ENCODE results near the gene HSPA4L. TPM values are rescaled to one million over a fixed set of nuclear protein-coding genes. Genes with fewer than 3 reads are reported as not detected.

The HSPA4L gene
- polyA plus RNA-seq, 1 experiment, result 4.9 TPM

DNA sequence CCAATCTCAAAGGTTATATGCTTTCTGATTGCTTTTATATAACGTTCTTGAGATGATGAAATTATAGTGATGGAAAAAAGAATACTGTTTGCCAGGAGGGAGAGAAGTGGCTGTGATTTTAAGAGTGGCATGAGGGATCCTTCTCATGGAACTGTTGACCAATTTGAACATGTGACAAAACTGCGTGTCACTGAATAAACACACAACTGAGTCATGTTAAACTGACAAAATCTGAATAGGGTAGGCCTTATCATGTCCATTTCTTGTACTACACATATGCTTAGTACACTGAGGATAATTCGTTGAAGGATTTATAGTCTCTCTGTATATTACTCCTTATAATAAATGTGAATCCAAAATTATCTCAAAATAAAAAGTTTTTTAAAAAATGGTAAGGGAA lies 22.2 kb upstream of the HSPA4L start:
- Histone ChIP-seq H3K27me3 (ENCODE audit: control insufficient read depth, insufficient read depth, low read length) (no peaks in the 10 kb centered on the region), H3K9me3 (ENCODE audit: control insufficient read depth, insufficient read depth, low read length) (no peaks in the 10 kb centered on the region), H3K4me3 (ENCODE audit: low read depth, low read length) (no peak overlapping the region), H3K27ac (ENCODE audit: low read depth, low read length) (no peak overlapping the region)
- CTCF ChIA-PET, result no interaction called here
- TF ChIP-seq, protein P1, sequence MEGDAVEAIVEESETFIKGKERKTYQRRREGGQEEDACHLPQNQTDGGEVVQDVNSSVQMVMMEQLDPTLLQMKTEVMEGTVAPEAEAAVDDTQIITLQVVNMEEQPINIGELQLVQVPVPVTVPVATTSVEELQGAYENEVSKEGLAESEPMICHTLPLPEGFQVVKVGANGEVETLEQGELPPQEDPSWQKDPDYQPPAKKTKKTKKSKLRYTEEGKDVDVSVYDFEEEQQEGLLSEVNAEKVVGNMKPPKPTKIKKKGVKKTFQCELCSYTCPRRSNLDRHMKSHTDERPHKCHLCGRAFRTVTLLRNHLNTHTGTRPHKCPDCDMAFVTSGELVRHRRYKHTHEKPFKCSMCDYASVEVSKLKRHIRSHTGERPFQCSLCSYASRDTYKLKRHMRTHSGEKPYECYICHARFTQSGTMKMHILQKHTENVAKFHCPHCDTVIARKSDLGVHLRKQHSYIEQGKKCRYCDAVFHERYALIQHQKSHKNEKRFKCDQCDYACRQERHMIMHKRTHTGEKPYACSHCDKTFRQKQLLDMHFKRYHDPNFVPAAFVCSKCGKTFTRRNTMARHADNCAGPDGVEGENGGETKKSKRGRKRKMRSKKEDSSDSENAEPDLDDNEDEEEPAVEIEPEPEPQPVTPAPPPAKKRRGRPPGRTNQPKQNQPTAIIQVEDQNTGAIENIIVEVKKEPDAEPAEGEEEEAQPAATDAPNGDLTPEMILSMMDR (IDR thresholded peaks at IDR 0.05; ENCODE audit: low read depth, low read length), result no peak
- POLR2A ChIA-PET, result no interaction called here
- no peak for DNase-seq (ENCODE audit: low read depth, low spot score)

DNA sequence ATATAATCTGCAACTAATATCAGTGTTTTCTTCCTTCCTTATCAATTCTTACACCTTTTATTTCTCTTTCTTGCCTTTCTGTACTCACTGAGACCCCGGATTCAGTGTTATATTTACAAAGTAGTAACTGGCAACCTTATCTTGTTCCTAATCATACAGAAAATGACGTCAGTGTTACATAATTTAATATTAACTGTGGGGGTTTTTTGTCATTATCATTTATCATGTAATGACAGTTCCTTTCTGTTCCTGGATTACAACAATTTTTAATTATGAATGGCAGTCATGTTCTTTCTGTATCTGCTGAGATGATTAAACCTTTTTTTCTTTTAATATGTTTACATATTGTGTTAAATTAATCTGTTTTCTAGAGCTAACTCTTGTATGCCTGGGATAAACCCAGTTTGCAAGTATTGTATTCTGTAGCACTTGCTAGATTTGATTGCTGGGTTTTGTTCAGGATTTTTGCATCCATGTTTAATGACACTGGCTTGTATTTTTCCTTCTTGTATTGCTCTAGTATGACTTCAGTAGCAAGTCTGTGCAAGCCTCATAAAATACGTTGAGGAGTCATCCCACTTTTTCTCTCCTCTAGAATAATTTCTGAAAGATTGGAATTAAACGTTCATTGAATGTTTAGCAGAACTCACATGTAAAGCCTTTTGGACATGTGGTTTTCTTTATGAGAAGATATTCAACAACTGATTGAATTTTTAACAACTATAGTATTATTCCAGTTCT lies 10.4 kb upstream of the HSPA4L start:
- Histone ChIP-seq H3K9me3 (ENCODE audit: control insufficient read depth, insufficient read depth, low read length) (no peaks in the 10 kb centered on the region), H3K27ac (ENCODE audit: low read depth, low read length) (no peak overlapping the region), H3K4me3 (ENCODE audit: low read depth, low read length) (no peak overlapping the region), H3K27me3 (ENCODE audit: control insufficient read depth, insufficient read depth, low read length) (no peaks in the 10 kb centered on the region)
- DNase-seq (ENCODE audit: low read depth, low spot score), result no peak
- CTCF ChIA-PET, result no interaction called here
- TF ChIP-seq, protein P1 (IDR thresholded peaks at IDR 0.05; ENCODE audit: low read depth, low read length), result no peak
- POLR2A ChIA-PET, result no interaction called here

DNA sequence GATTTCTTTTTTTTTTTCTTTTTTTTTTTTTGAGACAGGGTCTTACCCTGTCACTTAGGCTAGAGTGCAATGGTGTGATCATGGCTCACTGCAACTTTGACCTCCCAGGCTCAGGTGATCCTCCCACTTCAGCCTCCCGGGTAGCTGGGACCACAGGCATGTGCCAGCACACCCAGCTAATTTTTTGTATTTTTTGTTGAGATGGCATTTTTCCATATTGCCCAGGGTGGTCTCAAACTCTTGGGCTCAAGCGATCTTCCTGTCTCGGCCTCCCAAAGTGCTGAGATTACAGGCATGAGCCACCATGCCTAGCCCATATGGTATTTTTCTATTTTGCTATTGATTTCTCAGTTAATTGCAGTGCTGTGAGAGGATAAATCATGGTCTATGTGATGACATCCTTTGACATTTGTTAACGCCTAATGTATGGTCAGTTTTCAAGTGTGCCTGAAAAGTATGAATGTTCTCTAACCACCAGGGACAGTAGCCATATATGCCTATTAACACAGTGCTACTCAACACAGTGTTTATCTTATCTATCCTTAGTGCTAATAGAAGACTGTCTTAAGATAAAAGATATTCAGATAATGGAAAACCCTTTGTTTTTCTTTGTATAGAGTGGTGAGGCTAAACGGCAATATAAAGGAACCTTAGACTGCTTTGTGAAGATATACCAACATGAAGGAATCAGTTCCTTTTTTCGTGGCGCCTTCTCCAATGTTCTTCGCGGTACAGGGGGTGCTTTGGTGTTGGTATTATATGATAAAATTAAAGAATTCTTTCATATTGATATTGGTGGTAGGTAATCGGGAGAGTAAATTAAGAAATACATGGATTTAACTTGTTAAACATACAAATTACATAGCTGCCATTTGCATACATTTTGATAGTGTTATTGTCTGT lies 9.1 kb upstream of the HSPA4L start:
- CTCF ChIA-PET, result no interaction called here
- H3K9me3 ChIP-seq (ENCODE audit: control insufficient read depth, insufficient read depth, low read length), result no peaks in the 10 kb centered on the region
- no peak overlapping the region for H3K27ac ChIP-seq (ENCODE audit: low read depth, low read length)
- POLR2A ChIA-PET, result no interaction called here
- TF ChIP-seq, protein P1 (IDR thresholded peaks at IDR 0.05; ENCODE audit: low read depth, low read length), result no peak
- no peak for DNase-seq (ENCODE audit: low read depth, low spot score)
- H3K4me3 ChIP-seq (ENCODE audit: low read depth, low read length), result no peak overlapping the region
- no peaks in the 10 kb centered on the region for H3K27me3 ChIP-seq (ENCODE audit: control insufficient read depth, insufficient read depth, low read length)

DNA sequence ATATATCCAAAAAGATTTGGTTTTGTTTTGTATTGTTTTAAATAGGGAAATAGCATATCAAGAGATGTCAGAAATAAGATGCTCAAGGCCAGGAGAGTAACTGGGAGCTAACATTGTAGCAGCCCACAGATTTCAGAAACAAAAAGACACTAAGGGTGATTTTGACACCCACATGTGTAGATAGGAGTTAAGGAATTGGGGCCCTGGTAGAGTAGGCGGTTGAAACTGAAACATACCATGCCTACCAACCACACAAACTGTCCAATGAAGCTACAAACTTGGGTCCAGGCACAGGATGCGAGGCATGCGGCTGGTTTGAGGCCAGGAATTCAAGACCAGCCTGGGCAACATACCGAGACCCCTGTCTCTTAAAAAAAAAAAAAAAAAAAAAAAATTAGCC lies 6.3 kb upstream of the HSPA4L start:
- no peak overlapping the region for H3K4me3 ChIP-seq (ENCODE audit: low read depth, low read length)
- H3K27ac ChIP-seq (ENCODE audit: low read depth, low read length), result no peak overlapping the region
- no peaks in the 10 kb centered on the region; the same call in 1 of the 2 replicates for H3K9me3 ChIP-seq (ENCODE audit: control insufficient read depth, insufficient read depth, low read length)
- CTCF ChIA-PET, result interaction anchor here (0.6 to 2.2 kb wide), 2 partner anchors 43 to 100 kb away, joined by 3 to 16 read pairs; no protein-coding TSS in a partner anchor
- H3K27me3 ChIP-seq (ENCODE audit: control insufficient read depth, insufficient read depth, low read length), result peaks cover 4% of the 10 kb centered on the region
- no peak for DNase-seq (ENCODE audit: low read depth, low spot score)
- TF ChIP-seq, protein P1 (IDR thresholded peaks at IDR 0.05; ENCODE audit: low read depth, low read length), result no peak
- POLR2A ChIA-PET, result no interaction called here

DNA sequence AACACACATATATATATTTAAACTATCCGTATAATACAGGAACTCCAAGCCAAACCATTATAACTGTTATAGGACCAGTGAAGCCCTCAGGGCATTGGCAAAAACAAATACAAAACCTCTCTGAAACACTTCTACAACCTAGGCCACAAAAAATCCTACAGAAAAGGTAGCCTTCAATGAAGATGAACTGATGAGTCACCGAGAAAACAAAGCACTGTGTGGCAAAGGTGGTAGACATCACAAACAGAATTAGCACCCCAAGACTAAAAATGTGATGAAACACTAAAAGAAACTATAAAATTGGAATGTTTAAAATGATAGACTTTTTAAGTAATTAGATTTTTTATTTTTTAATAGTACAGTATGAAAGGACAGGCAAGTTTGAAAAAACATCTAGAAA lies 5.5 kb upstream of the HSPA4L start:
- TF ChIP-seq, protein P1 (IDR thresholded peaks at IDR 0.05; ENCODE audit: low read depth, low read length), result no peak
- CTCF ChIA-PET, result no interaction called here
- POLR2A ChIA-PET, result no interaction called here

More for the DNA sequence above, 5.5 kb upstream of the HSPA4L start:
- peaks cover 4% of the 10 kb centered on the region for H3K27me3 ChIP-seq (ENCODE audit: control insufficient read depth, insufficient read depth, low read length)
- no peaks in the 10 kb centered on the region; the same call in 1 of the 2 replicates for H3K9me3 ChIP-seq (ENCODE audit: control insufficient read depth, insufficient read depth, low read length)
- H3K27ac ChIP-seq (ENCODE audit: low read depth, low read length), result no peak overlapping the region
- H3K4me3 ChIP-seq (ENCODE audit: low read depth, low read length), result no peak overlapping the region
- DNase-seq (ENCODE audit: low read depth, low spot score), result no peak
